Sciatic nerve (tissue), 2 donors: ENCODE measurements around the gene CAVIN1. TPM values are rescaled to one million over a fixed set of nuclear protein-coding genes. Genes with fewer than 3 reads are reported as not detected.
"Not testable (repeated sequence)": the region's sequence is repeated elsewhere in the genome, so short reads cannot be mapped to it uniquely, and the experiment has no call there.

Source experiments
- ATAC-seq: fragments of 200-7000 bp; cut with Tn5 transposase; one replicate; pipeline ENCODE4 v1.9.1; 2020; ENCODE audit warnings: mild to moderate bottlenecking, moderate library complexity
- DNase-seq: peaks from one replicate; pipeline ENCODE4 v3.0.0-alpha.2; 2020; ENCODE audit warnings: low spot score
- intact Hi-C: fragments of 100-400 bp; cut with DNase I; formaldehyde crosslinking; loops from one replicate; pipeline ENCODE4 v1.14.2; 2022
- total RNA-seq: library from RNA; stranded (reverse); fragmentation: NEBNext Ultra II Directional; extraction: Animal tissue kit (Norgen Biotek cat#: 25700); gene quantifications from one replicate; pipeline ENCODE4 v1.2.1, GENCODE V29; 2021
- donor health status: DM: no; HTN: no; CAD: no.
- donor health status: DM: no; HTN: no; CAD: no.

The CAVIN1 gene
- total RNA-seq, 1 donor from 2014 or later = 608 TPM

- ATAC-seq (no peak), DNase-seq (no peak)
- intact Hi-C loops = no loop called here
These were observed 33.2 kb downstream of the CAVIN1 start for GRCh38 chr17:42389899-42390298.

- no peak for DNase-seq
- intact Hi-C loops = no loop called here
- ATAC-seq = no peak
These were observed 34.0 kb downstream of the CAVIN1 start for GRCh38 chr17:42389135-42389417.

GRCh38 chr17:42388381-42389134, 34.5 kb downstream of the CAVIN1 start, which contains the start of gene STAT3:
Gene STAT3 (minus strand): TSS chr17:42388442. CDS start chr17:42348516, 39,926 bp downstream.
- DNase-seq (peak; percentile 100), ATAC-seq (peak; percentile 98)
- intact Hi-C loops = no loop called here

GRCh38 chr17:42387661-42388380, 35.2 kb downstream of the CAVIN1 start:
- DNase-seq (peak; percentile 75), ATAC-seq (peak; percentile 3)
- intact Hi-C loops = no loop called here

- ATAC-seq (no peak), DNase-seq (no peak)
- intact Hi-C loops = no loop called here
These were observed 36.0 kb downstream of the CAVIN1 start for GRCh38 chr17:42386777-42387657.

GRCh38 chr17:42381898-42382297, 41.2 kb downstream of the CAVIN1 start:
- ATAC-seq = no peak
- intact Hi-C loops = no loop called here
- no peak for DNase-seq

- intact Hi-C loops = no loop called here
- DNase-seq (no peak), ATAC-seq (no peak)
These were observed 42.1 kb downstream of the CAVIN1 start for GRCh38 chr17:42380935-42381334.

- intact Hi-C loops = no loop called here
- ATAC-seq (peak; percentile 79), DNase-seq (no peak)
These were observed 44.0 kb downstream of the CAVIN1 start for GRCh38 chr17:42378959-42379594.

- intact Hi-C loops = no loop called here
- DNase-seq (no peak), ATAC-seq (no peak)
These were observed 44.6 kb downstream of the CAVIN1 start for GRCh38 chr17:42378359-42378958.

- intact Hi-C loops = no loop called here
- ATAC-seq (no peak), DNase-seq (no peak)
These were observed 49.2 kb downstream of the CAVIN1 start for GRCh38 chr17:42373896-42374295.

- intact Hi-C loops = no loop called here
- DNase-seq (no peak), ATAC-seq (no peak)
These were observed 50.9 kb downstream of the CAVIN1 start for GRCh38 chr17:42372142-42372541.

- intact Hi-C loops, DNase-seq, ATAC-seq: not testable (repeated sequence)
These were observed 54.1 kb downstream of the CAVIN1 start for GRCh38 chr17:42368797-42369561.

- DNase-seq, intact Hi-C loops, ATAC-seq: not testable (repeated sequence)
These were observed 54.7 kb downstream of the CAVIN1 start for GRCh38 chr17:42368310-42368709.

- intact Hi-C loops, ATAC-seq, DNase-seq: not testable (repeated sequence)
These were observed 56.7 kb downstream of the CAVIN1 start for GRCh38 chr17:42366176-42367023.

- ATAC-seq (peak; percentile 54), DNase-seq (no peak)
- intact Hi-C loops = no loop called here
These were observed 57.9 kb downstream of the CAVIN1 start for GRCh38 chr17:42365136-42365535.

- DNase-seq = no peak
- peak; percentile 63 for ATAC-seq
These were observed 59.1 kb downstream of the CAVIN1 start for GRCh38 chr17:42363767-42364585.

More at GRCh38 chr17:42363767-42364585, 59.1 kb downstream of the CAVIN1 start:
- intact Hi-C loops = no loop called here
